Karpas-422 (cell line): ENCODE data around the gene ZNF503. TPM values are rescaled to one million over a fixed set of nuclear protein-coding genes. Genes with fewer than 3 reads are reported as not detected.

Source experiments
- DNase-seq: peaks from one replicate; pipeline ENCODE4 v3.0.0-alpha.2; 2015
- H2AFZ ChIP-seq: fragments of 200-600 bp; sonication (generic); 2 replicates; pipeline ENCODE4 v1.6.1; 2014; ENCODE audit warnings: antibody characterized with exemption, low read length, mixed read lengths
- H3K27ac ChIP-seq: fragments of 200-600 bp; sonication (generic); 2 replicates; pipeline ENCODE4 v1.5.1; 2014; ENCODE audit warnings: mild to moderate bottlenecking, low read length, moderate library complexity
- H3K27me3 ChIP-seq: fragments of 200-600 bp; sonication (generic); 2 replicates; pipeline ENCODE4 v1.6.1; 2014; ENCODE audit warnings: low read length, mixed read lengths
- H3K36me3 ChIP-seq: fragments of 200-600 bp; sonication (generic); 2 replicates; pipeline ENCODE4 v1.6.1; 2014; ENCODE audit warnings: low read length, mixed read lengths; ENCODE audit not compliant: insufficient read depth
- H3K4me1 ChIP-seq: fragments of 200-600 bp; sonication (generic); 2 replicates; pipeline ENCODE4 v1.6.1; 2014; ENCODE audit warnings: mild to moderate bottlenecking, low read length, mixed read lengths
- H3K4me2 ChIP-seq: fragments of 200-600 bp; sonication (generic); 2 replicates; pipeline ENCODE4 v1.6.1; 2014; ENCODE audit warnings: low read length, low read depth, mild to moderate bottlenecking; ENCODE audit not compliant: poor library complexity, severe bottlenecking
- H3K4me3 ChIP-seq: fragments of 200-600 bp; sonication (generic); 2 replicates; pipeline ENCODE4 v1.5.1; 2014; ENCODE audit warnings: mild to moderate bottlenecking, antibody characterized with exemption, low read length, mixed read lengths
- H3K79me2 ChIP-seq: fragments of 200-600 bp; sonication (generic); 2 replicates; pipeline ENCODE4 v1.6.1; 2014; ENCODE audit warnings: mild to moderate bottlenecking, low read length, mixed read lengths
- H3K9ac ChIP-seq: fragments of 200-600 bp; sonication (generic); 2 replicates; pipeline ENCODE4 v1.6.0; 2014; ENCODE audit warnings: low read length
- H3K9me2 ChIP-seq: fragments of 200-600 bp; sonication (generic), shearing (Covaris generic); replicated peaks from 2 replicates; pipeline ENCODE4 v1.6.0; 2014; ENCODE audit warnings: mild to moderate bottlenecking, low read length, moderate library complexity; ENCODE audit not compliant: insufficient read depth
- H3K9me3 ChIP-seq: fragments of 300-700, 200-600 bp; sonication (generic); 2 replicates; pipeline ENCODE4 v1.6.1; 2014; ENCODE audit warnings: low read length, mixed read lengths
- H4K20me1 ChIP-seq: fragments of 200-600 bp; sonication (generic); 2 replicates; pipeline ENCODE4 v1.6.1; 2014; ENCODE audit warnings: mild to moderate bottlenecking, antibody characterized with exemption, low read length, low read depth; ENCODE audit not compliant: insufficient read depth
- total RNA-seq: library from RNA; depleted of rRNA; stranded (reverse); fragments of >200 nt; shearing (Covaris generic); gene quantifications from 2 replicates; pipeline ENCODE4 v1.2.3, GENCODE V29; 2014; ENCODE audit warnings: low replicate concordance; rRNA removed

The ZNF503 gene
- total RNA-seq, result 0.04 TPM in 1 of 2 replicates, not detected in the other

GRCh38 chr10:75401569-75402485 is at the start of gene ZNF503:
Gene ZNF503, minus strand, starts transcription at chr10:75401764. Its CDS starts 345 bp downstream, at chr10:75401419.
- Histone ChIP-seq H3K4me3 (no peak within 1 kb of the TSS), H4K20me1 (no peaks in the 10 kb centered on the region), H3K4me1 (no peaks in the 10 kb centered on the region), H3K27ac (no peak within 1 kb of the TSS), H3K27me3 (no peaks in the 10 kb centered on the region), H3K4me2 (no peak within 1 kb of the TSS), H2AFZ (no peak within 1 kb of the TSS), H3K79me2 (no peaks in the 10 kb centered on the region), H3K9ac (no peak within 1 kb of the TSS), H3K36me3 (no peaks in the 10 kb centered on the region), H3K9me2 (no peaks in the 10 kb centered on the region), H3K9me3 (peaks cover 3% of the 10 kb centered on the region; the same call in 1 of the 2 replicates)
- no peak for DNase-seq

- Histone ChIP-seq H3K4me3 (no peak overlapping the region), H3K4me1 (no peaks in the 10 kb centered on the region), H3K27ac (no peak overlapping the region), H4K20me1 (no peaks in the 10 kb centered on the region), H3K27me3 (no peaks in the 10 kb centered on the region; the same call in 1 of the 2 replicates), H3K9ac (no peak overlapping the region), H3K9me3 (no peaks in the 10 kb centered on the region), H3K9me2 (no peaks in the 10 kb centered on the region), H3K4me2 (no peak overlapping the region), H2AFZ (no peak overlapping the region), H3K36me3 (no peaks in the 10 kb centered on the region), H3K79me2 (no peaks in the 10 kb centered on the region)
- DNase-seq, result no peak
Measured at GRCh38 chr10:75450644-75451640, 49.4 kb upstream of the ZNF503 start.

- no peak overlapping the region for H3K9ac ChIP-seq
- H3K27me3 ChIP-seq, result no peaks in the 10 kb centered on the region; the same call in 1 of the 2 replicates
- H4K20me1 ChIP-seq, result no peaks in the 10 kb centered on the region
- H3K4me1 ChIP-seq, result no peaks in the 10 kb centered on the region
- DNase-seq, result no peak
- H3K9me2 ChIP-seq, result no peaks in the 10 kb centered on the region
- H3K79me2 ChIP-seq, result no peaks in the 10 kb centered on the region
- H3K36me3 ChIP-seq, result no peaks in the 10 kb centered on the region
- no peak overlapping the region for H2AFZ ChIP-seq
- no peaks in the 10 kb centered on the region for H3K9me3 ChIP-seq
- H3K27ac ChIP-seq, result no peak overlapping the region
- no peak overlapping the region for H3K4me3 ChIP-seq
- no peak overlapping the region for H3K4me2 ChIP-seq
Measured at GRCh38 chr10:75450075-75450445, 48.5 kb upstream of the ZNF503 start.

GRCh38 chr10:75449382-75450074 is 48.0 kb upstream of the ZNF503 start:
- H3K27me3 ChIP-seq, result no peaks in the 10 kb centered on the region; the same call in 1 of the 2 replicates

GRCh38 chr10:75448166-75448565 is 46.6 kb upstream of the ZNF503 start:
- Histone ChIP-seq H3K36me3 (no peaks in the 10 kb centered on the region), H3K27me3 (no peaks in the 10 kb centered on the region; the same call in 1 of the 2 replicates), H3K4me1 (no peaks in the 10 kb centered on the region), H3K9me2 (no peaks in the 10 kb centered on the region), H3K9ac (no peak overlapping the region), H3K79me2 (no peaks in the 10 kb centered on the region), H4K20me1 (no peaks in the 10 kb centered on the region), H2AFZ (no peak overlapping the region), H3K4me3 (no peak overlapping the region), H3K4me2 (no peak overlapping the region), H3K9me3 (peaks cover 3% of the 10 kb centered on the region; the same call in 1 of the 2 replicates), H3K27ac (no peak overlapping the region)
- no peak for DNase-seq

More at GRCh38 chr10:75449382-75450074, 48.0 kb upstream of the ZNF503 start:
- Histone ChIP-seq H4K20me1 (no peaks in the 10 kb centered on the region), H2AFZ (no peak overlapping the region), H3K9me3 (no peaks in the 10 kb centered on the region), H3K4me3 (no peak overlapping the region), H3K79me2 (no peaks in the 10 kb centered on the region), H3K36me3 (no peaks in the 10 kb centered on the region), H3K4me1 (no peaks in the 10 kb centered on the region), H3K4me2 (no peak overlapping the region), H3K27ac (no peak overlapping the region), H3K9me2 (no peaks in the 10 kb centered on the region), H3K9ac (no peak overlapping the region)
- no peak for DNase-seq

- no peaks in the 10 kb centered on the region; the same call in 1 of the 2 replicates for H3K27me3 ChIP-seq
- no peak overlapping the region for H3K4me3 ChIP-seq
- H3K27ac ChIP-seq, result no peak overlapping the region
- no peaks in the 10 kb centered on the region for H3K9me2 ChIP-seq
- H3K4me1 ChIP-seq, result no peaks in the 10 kb centered on the region
- H3K9ac ChIP-seq, result no peak overlapping the region
- no peaks in the 10 kb centered on the region for H3K79me2 ChIP-seq
- DNase-seq, result no peak
- no peaks in the 10 kb centered on the region for H3K36me3 ChIP-seq
- H3K9me3 ChIP-seq, result peaks cover 3% of the 10 kb centered on the region; the same call in 1 of the 2 replicates
- H4K20me1 ChIP-seq, result no peaks in the 10 kb centered on the region
- no peak overlapping the region for H2AFZ ChIP-seq
- no peak overlapping the region for H3K4me2 ChIP-seq
Measured at GRCh38 chr10:75446508-75446907, 44.9 kb upstream of the ZNF503 start.

GRCh38 chr10:75444781-75445386 is 43.3 kb upstream of the ZNF503 start:
- no peak overlapping the region for H2AFZ ChIP-seq
- H3K27ac ChIP-seq, result no peak overlapping the region
- H3K27me3 ChIP-seq, result no peaks in the 10 kb centered on the region; the same call in 1 of the 2 replicates
- H3K9me2 ChIP-seq, result no peaks in the 10 kb centered on the region
- no peak overlapping the region for H3K9ac ChIP-seq
- no peaks in the 10 kb centered on the region for H3K36me3 ChIP-seq
- no peak overlapping the region for H3K4me2 ChIP-seq
- H3K79me2 ChIP-seq, result no peaks in the 10 kb centered on the region
- H3K9me3 ChIP-seq, result peaks cover 3% of the 10 kb centered on the region; the same call in 1 of the 2 replicates
- H3K4me1 ChIP-seq, result no peaks in the 10 kb centered on the region
- H4K20me1 ChIP-seq, result no peaks in the 10 kb centered on the region
- DNase-seq, result no peak
- H3K4me3 ChIP-seq, result no peak overlapping the region
